CD14-positive monocyte (primary cell): Measurements from ENCODE around the gene CADM2. TPM values are rescaled to one million over a fixed set of nuclear protein-coding genes. Genes with fewer than 3 reads are reported as not detected.

Experiments used
- DNase-seq, 3 donors: peaks; one replicate each; pipeline ENCODE4 v3.0.0-alpha.2; 2011 to 2022
- H2AFZ ChIP-seq: 2 replicates; pipeline ENCODE4 v1.6.0; 2012; ENCODE audit warnings: mild to moderate bottlenecking, low read depth, low read length, inconsistent platforms; ENCODE audit not compliant: insufficient read depth, poor library complexity, severe bottlenecking
- H3K27ac ChIP-seq, 2 donors: 1 replicate in 1 of 2; 2 replicates in 1 of 2; pipeline ENCODE4 v1.5.1; 2012 to 2013; ENCODE audit warnings: low read length in 2 of 2, control low read depth in 1 of 2, inconsistent platforms in 1 of 2, low read depth in 1 of 2, mild to moderate bottlenecking in 1 of 2
- H3K27me3 ChIP-seq, 2 donors: one replicate each; pipeline versions ENCODE4 v1.6.0 to v1.6.1; 2011 to 2013; ENCODE audit warnings: low read length in 2 of 2; ENCODE audit not compliant: control insufficient read depth in 2 of 2, insufficient read depth in 2 of 2
- H3K36me3 ChIP-seq, 2 donors: replicated peaks in 1 of 2; 1 replicate in 1 of 2; 2 replicates in 1 of 2; pipeline versions ENCODE4 v1.5.1 to v1.6.1; 2012 to 2013; ENCODE audit warnings: low read length in 2 of 2, control low read depth in 1 of 2, inconsistent platforms in 1 of 2, mild to moderate bottlenecking in 1 of 2; ENCODE audit not compliant: insufficient read depth in 2 of 2, control insufficient read depth in 1 of 2
- H3K4me1 ChIP-seq, 2 donors: 1 replicate in 1 of 2; 2 replicates in 1 of 2; pipeline versions ENCODE4 v1.5.1 to v1.6.1; 2012 to 2013; ENCODE audit warnings: low read length in 2 of 2, control low read depth in 1 of 2, inconsistent platforms in 1 of 2, mild to moderate bottlenecking in 1 of 2, moderate library complexity in 1 of 2; ENCODE audit not compliant: insufficient read depth in 2 of 2, control insufficient read depth in 1 of 2
- H3K4me2 ChIP-seq: replicated peaks from 2 replicates; pipeline ENCODE3; 2012; ENCODE audit warnings: low read length, moderate library complexity, mild to moderate bottlenecking; ENCODE audit not compliant: poor library complexity, severe bottlenecking; ENCODE audit errors: extremely low read depth
- H3K4me3 ChIP-seq, 3 experiments: fragments of 200-600 bp in 1 of 3; sonication (generic) in 1 of 3; replicated peaks in 1 of 3; 1 replicate in 2 of 3; 2 replicates in 1 of 3; pipeline ENCODE4 v1.5.1; 2011 to 2013; ENCODE audit warnings: low read length in 3 of 3, mild to moderate bottlenecking in 3 of 3, control low read depth in 2 of 3, low read depth in 2 of 3, inconsistent platforms in 1 of 3, moderate library complexity in 1 of 3
- H3K79me2 ChIP-seq: 2 replicates; pipeline ENCODE4 v1.6.0; 2012; ENCODE audit warnings: mild to moderate bottlenecking, control low read depth, inconsistent platforms, low read length, moderate library complexity; ENCODE audit not compliant: insufficient read depth
- H3K9ac ChIP-seq: 2 replicates; pipeline ENCODE4 v1.6.0; 2017; ENCODE audit warnings: low read length, mild to moderate bottlenecking; ENCODE audit not compliant: insufficient read depth, poor library complexity, severe bottlenecking
- H3K9me3 ChIP-seq, 2 donors: replicated peaks in 1 of 2; 1 replicate in 1 of 2; 2 replicates in 1 of 2; pipeline versions ENCODE4 v1.5.1 to v1.6.1; 2012 to 2013; ENCODE audit warnings: low read length in 2 of 2, control low read depth in 1 of 2; ENCODE audit not compliant: control insufficient read depth in 1 of 2, insufficient read depth in 1 of 2
- H4K20me1 ChIP-seq: 2 replicates; pipeline ENCODE4 v1.6.0; 2012; ENCODE audit warnings: mild to moderate bottlenecking, low read length, control low read depth, moderate library complexity; ENCODE audit not compliant: insufficient read depth
- H3K27ac Mint-ChIP-seq, 7 donors: one replicate each; pipeline ENCODE4 v1.8.0; 2020; ENCODE audit warnings: mild to moderate bottlenecking in 7 of 7, mixed read lengths in 7 of 7, moderate library complexity in 6 of 7, inconsistent platforms in 2 of 7
- H3K27me3 Mint-ChIP-seq, 3 donors: one replicate each; pipeline ENCODE4 v1.8.0; 2021 to 2022; ENCODE audit warnings: low read depth in 3 of 3, mild to moderate bottlenecking in 3 of 3, mixed read lengths in 3 of 3, moderate library complexity in 3 of 3, inconsistent platforms in 1 of 3
- H3K36me3 Mint-ChIP-seq, 2 donors: one replicate each; pipeline ENCODE4 v1.8.0; 2020; ENCODE audit warnings: mixed read lengths in 2 of 2, inconsistent platforms in 1 of 2, mild to moderate bottlenecking in 1 of 2
- H3K4me1 Mint-ChIP-seq: one replicate; pipeline ENCODE4 v1.8.0; 2020; ENCODE audit warnings: mild to moderate bottlenecking, mixed read lengths
- H3K4me3 Mint-ChIP-seq, 2 donors: one replicate each; pipeline ENCODE4 v1.8.0; 2020; ENCODE audit warnings: mild to moderate bottlenecking in 2 of 2, mixed read lengths in 2 of 2, moderate library complexity in 1 of 2
- H3K9me3 Mint-ChIP-seq, 7 donors: one replicate each; pipeline ENCODE4 v1.8.0; 2020 to 2022; ENCODE audit warnings: mixed read lengths in 7 of 7, mild to moderate bottlenecking in 6 of 7, moderate library complexity in 6 of 7, inconsistent platforms in 2 of 7
- CTCF ChIP-seq: fragments of 200-600 bp; IDR thresholded peaks from one replicate; pipeline ENCODE4 v1.8.0; 2022; ENCODE audit warnings: antibody characterized with exemption, mild to moderate bottlenecking
- WGBS: methylation state at CpG from one replicate; pipeline ENCODE4 v1.1.5; 2013; ENCODE audit warnings: missing lambda C conversion rate; ENCODE audit not compliant: insufficient coverage; 5-methylcytosine and 5-hydroxymethylcytosine counted together
- intact Hi-C, 2 donors: fragments of 100-400 bp; cut with micrococcal nuclease; formaldehyde crosslinking; loops; one replicate each; pipeline versions ENCODE4 v1.15.0 to v1.15.1; 2023
- polyA plus RNA-seq, 3 donors: library from polyadenylated mRNA; depleted of rRNA in 1 of 3; unstranded in 2 of 3; stranded (reverse) in 1 of 3; fragments of 300-500 nt in 2 of 3; fragments of >200 nt in 1 of 3; fragmentation: Illumina TruSeq in 2 of 3; gene quantifications; 1 replicate in 2 of 3; 2 replicates in 1 of 3; pipeline ENCODE4 v1.2.3, GENCODE V29; 2012 to 2021

Gene CADM2
- polyA plus RNA-seq, 3 donors: not detected

- H3K36me3 Mint-ChIP-seq: no peaks in the 10 kb centered on the region
- no peak overlapping the region for H3K4me2 ChIP-seq
- H3K9me3 ChIP-seq: no peaks in the 10 kb centered on the region
- no peak overlapping the region for H3K4me3 ChIP-seq
- no CpG with 5 or more reads among the region's 1 CpG for whole genome bisulfite sequencing
- no peaks in the 10 kb centered on the region for H3K27me3 Mint-ChIP-seq
- no peaks in the 10 kb centered on the region for H4K20me1 ChIP-seq
- H3K4me1 Mint-ChIP-seq: no peaks in the 10 kb centered on the region
- no peak overlapping the region for H3K9ac ChIP-seq
- H3K27ac ChIP-seq: no peak overlapping the region
- no peak for TF ChIP-seq CTCF
- no peak overlapping the region for H3K27ac Mint-ChIP-seq
- intact Hi-C loops: no loop called here
- DNase-seq: no peak
- H3K79me2 ChIP-seq: no peaks in the 10 kb centered on the region
- H3K36me3 ChIP-seq: no peaks in the 10 kb centered on the region
- H3K27me3 ChIP-seq: no peaks in the 10 kb centered on the region
- H3K4me1 ChIP-seq: no peaks in the 10 kb centered on the region
- no peaks in the 10 kb centered on the region for H3K9me3 Mint-ChIP-seq
- no peak overlapping the region for H3K4me3 Mint-ChIP-seq
- H2AFZ ChIP-seq: no peak overlapping the region
Measured at GRCh38 chr3:84977021-84977420, 18.2 kb downstream of the CADM2 start.

GRCh38 chr3:84978843-84979242, 20.1 kb downstream of the CADM2 start:
- Mint-ChIP-seq H3K4me3 (no peak overlapping the region), H3K27ac (no peak overlapping the region), H3K9me3 (no peaks in the 10 kb centered on the region), H3K36me3 (no peaks in the 10 kb centered on the region), H3K4me1 (no peaks in the 10 kb centered on the region), H3K27me3 (peaks cover 0 to 2% (median 0%) of the 10 kb centered on the region in 3 donors)
- Histone ChIP-seq H3K4me1 (no peaks in the 10 kb centered on the region), H3K27ac (no peak overlapping the region), H3K79me2 (no peaks in the 10 kb centered on the region), H3K36me3 (no peaks in the 10 kb centered on the region), H3K9me3 (no peaks in the 10 kb centered on the region), H2AFZ (no peak overlapping the region), H3K4me3 (no peak overlapping the region), H3K4me2 (no peak overlapping the region), H3K27me3 (no peaks in the 10 kb centered on the region), H3K9ac (no peak overlapping the region), H4K20me1 (no peaks in the 10 kb centered on the region)
- WGBS: 90% methylated on average over 2 of the region's 2 CpGs
- DNase-seq: no peak
- intact Hi-C loops: no loop called here
- no peak for TF ChIP-seq CTCF
